ENCODE data around the gene SUPT4H1.
A peak's percentile ranks its signal among the peaks of the same experiment; 100 is the strongest.

The SUPT4H1 gene

GRCh38 chr17:58319173-58320162 lies 32.5 kb downstream of the SUPT4H1 start:
- H3K9ac ChIP-seq (ENCODE audit: low read length) = no peak overlapping the region
- peaks cover 32 to 36% of the 10 kb centered on the region in 2 experiments for H3K27me3 ChIP-seq (ENCODE audit: control insufficient read depth in 1 of 2, insufficient read depth in 1 of 2, low read length in 2 of 2)
- H3K23ac ChIP-seq (ENCODE audit: low read length in 2 of 2) = no peak overlapping the region
- no peak overlapping the region for H3K18ac ChIP-seq (ENCODE audit: low read depth in 1 of 2, low read length in 2 of 2)
- peak overlapping the region in 1 of 2 experiments; percentile 13 for H2BK12ac ChIP-seq (ENCODE audit: low read length in 2 of 2)
- WGBS = 85% methylated on average over 21 of the region's 25 CpGs
- no peak overlapping the region for H2AFZ ChIP-seq (ENCODE audit: low read depth, low read length)
- H2BK120ac ChIP-seq (ENCODE audit: low read depth, low read length) = no peak overlapping the region
- H2BK15ac ChIP-seq (ENCODE audit: low read depth, poor library complexity, severe bottlenecking) = no peak overlapping the region
- H3K14ac ChIP-seq (ENCODE audit: low read length in 2 of 2) = no peak overlapping the region
- H4K91ac ChIP-seq (ENCODE audit: low read length) = no peak overlapping the region
- H3K36me3 ChIP-seq (ENCODE audit: control insufficient read depth in 1 of 2, insufficient read depth in 2 of 2, low read depth in 1 of 2, low read length in 2 of 2) = peaks cover 0 to 4% of the 10 kb centered on the region in 2 experiments
- H3K9me3 ChIP-seq (ENCODE audit: control insufficient read depth, low read length) = no peaks in the 10 kb centered on the region
- no peak for DNase-seq
- H2AK5ac ChIP-seq (ENCODE audit: low read length, severe bottlenecking) = no peak overlapping the region
- H3K27ac ChIP-seq (ENCODE audit: low read length, poor library complexity, severe bottlenecking) = no peak overlapping the region
- H3K4me2 ChIP-seq (ENCODE audit: low read length, poor library complexity, severe bottlenecking) = no peak overlapping the region
- H4K8ac ChIP-seq (ENCODE audit: low read length) = no peak overlapping the region
- peaks cover 8% of the 10 kb centered on the region for H3K4me1 ChIP-seq (ENCODE audit: control insufficient read depth, insufficient read depth, low read depth, low read length)
- no peak overlapping the region for H3K4me3 ChIP-seq (ENCODE audit: insufficient read depth in 1 of 2, low read depth in 1 of 2, low read length in 2 of 2)
- H3K4ac ChIP-seq (ENCODE audit: low read depth in 1 of 2, low read length in 2 of 2) = no peak overlapping the region
- no peak overlapping the region for H2BK5ac ChIP-seq (ENCODE audit: low read depth, low read length, poor library complexity, severe bottlenecking)
- H3K79me1 ChIP-seq (replicated peaks; ENCODE audit: low read length, poor library complexity, severe bottlenecking) = no peaks in the 10 kb centered on the region

GRCh38 chr17:58318627-58319172 lies 33.3 kb downstream of the SUPT4H1 start:
- no peak overlapping the region for H2BK5ac ChIP-seq (ENCODE audit: low read depth, low read length, poor library complexity, severe bottlenecking)
- no peak overlapping the region for H3K18ac ChIP-seq (ENCODE audit: low read depth in 1 of 2, low read length in 2 of 2)
- H3K36me3 ChIP-seq (ENCODE audit: control insufficient read depth in 1 of 2, insufficient read depth in 2 of 2, low read depth in 1 of 2, low read length in 2 of 2) = peaks cover 0 to 4% of the 10 kb centered on the region in 2 experiments
- H3K9me3 ChIP-seq (ENCODE audit: control insufficient read depth, low read length) = no peaks in the 10 kb centered on the region
- no peak overlapping the region for H2AK5ac ChIP-seq (ENCODE audit: low read length, severe bottlenecking)
- 81% methylated on average over 7 of the region's 7 CpGs for WGBS
- no peak overlapping the region for H3K4me2 ChIP-seq (ENCODE audit: low read length, poor library complexity, severe bottlenecking)
- no peak overlapping the region for H3K4me3 ChIP-seq (ENCODE audit: insufficient read depth in 1 of 2, low read depth in 1 of 2, low read length in 2 of 2)
- H2BK120ac ChIP-seq (ENCODE audit: low read depth, low read length) = no peak overlapping the region
- H3K79me1 ChIP-seq (replicated peaks; ENCODE audit: low read length, poor library complexity, severe bottlenecking) = no peaks in the 10 kb centered on the region
- no peak overlapping the region for H3K4ac ChIP-seq (ENCODE audit: low read depth in 1 of 2, low read length in 2 of 2)
- H3K23ac ChIP-seq (ENCODE audit: low read length in 2 of 2) = no peak overlapping the region
- H3K4me1 ChIP-seq (ENCODE audit: control insufficient read depth, insufficient read depth, low read depth, low read length) = peaks cover 4% of the 10 kb centered on the region
- H3K14ac ChIP-seq (ENCODE audit: low read length in 2 of 2) = no peak overlapping the region
- DNase-seq = no peak
- H2BK12ac ChIP-seq (ENCODE audit: low read length in 2 of 2) = no peak overlapping the region
- no peak overlapping the region for H3K27ac ChIP-seq (ENCODE audit: low read length, poor library complexity, severe bottlenecking)
- no peak overlapping the region for H4K8ac ChIP-seq (ENCODE audit: low read length)
- H2BK15ac ChIP-seq (ENCODE audit: low read depth, poor library complexity, severe bottlenecking) = no peak overlapping the region
- no peak overlapping the region for H2AFZ ChIP-seq (ENCODE audit: low read depth, low read length)
- peaks cover 28 to 33% of the 10 kb centered on the region in 2 experiments for H3K27me3 ChIP-seq (ENCODE audit: control insufficient read depth in 1 of 2, insufficient read depth in 1 of 2, low read length in 2 of 2)
- no peak overlapping the region for H3K9ac ChIP-seq (ENCODE audit: low read length)
- H4K91ac ChIP-seq (ENCODE audit: low read length) = no peak overlapping the region

GRCh38 chr17:58318065-58318481 lies 33.9 kb downstream of the SUPT4H1 start:
- Histone ChIP-seq H4K8ac (ENCODE audit: low read length) (no peak overlapping the region), H3K4me3 (ENCODE audit: insufficient read depth in 1 of 2, low read depth in 1 of 2, low read length in 2 of 2) (no peak overlapping the region), H2BK12ac (ENCODE audit: low read length in 2 of 2) (no peak overlapping the region), H3K4ac (ENCODE audit: low read depth in 1 of 2, low read length in 2 of 2) (no peak overlapping the region), H3K79me1 (replicated peaks; ENCODE audit: low read length, poor library complexity, severe bottlenecking) (no peaks in the 10 kb centered on the region), H4K91ac (ENCODE audit: low read length) (no peak overlapping the region), H3K14ac (ENCODE audit: low read length in 2 of 2) (no peak overlapping the region), H2BK5ac (ENCODE audit: low read depth, low read length, poor library complexity, severe bottlenecking) (no peak overlapping the region), H2AFZ (ENCODE audit: low read depth, low read length) (no peak overlapping the region), H2BK120ac (ENCODE audit: low read depth, low read length) (no peak overlapping the region), H3K27me3 (ENCODE audit: control insufficient read depth in 1 of 2, insufficient read depth in 1 of 2, low read length in 2 of 2) (peaks cover 22 to 26% of the 10 kb centered on the region in 2 experiments), H2AK5ac (ENCODE audit: low read length, severe bottlenecking) (no peak overlapping the region), H3K4me1 (ENCODE audit: control insufficient read depth, insufficient read depth, low read depth, low read length) (no peaks in the 10 kb centered on the region), H3K4me2 (ENCODE audit: low read length, poor library complexity, severe bottlenecking) (no peak overlapping the region), H3K36me3 (ENCODE audit: control insufficient read depth in 1 of 2, insufficient read depth in 2 of 2, low read depth in 1 of 2, low read length in 2 of 2) (peaks cover 0 to 3% of the 10 kb centered on the region in 2 experiments), H3K9me3 (ENCODE audit: control insufficient read depth, low read length) (no peaks in the 10 kb centered on the region), H3K23ac (ENCODE audit: low read length in 2 of 2) (no peak overlapping the region), H3K27ac (ENCODE audit: low read length, poor library complexity, severe bottlenecking) (no peak overlapping the region), H3K18ac (ENCODE audit: low read depth in 1 of 2, low read length in 2 of 2) (no peak overlapping the region), H2BK15ac (ENCODE audit: low read depth, poor library complexity, severe bottlenecking) (no peak overlapping the region), H3K9ac (ENCODE audit: low read length) (no peak overlapping the region)
- DNase-seq = no peak
- WGBS = 86% methylated on average over 7 of the region's 9 CpGs

GRCh38 chr17:58317421-58318064 lies 34.5 kb downstream of the SUPT4H1 start:
- DNase-seq = peak; percentile 66
- Histone ChIP-seq H2AFZ (ENCODE audit: low read depth, low read length) (no peak overlapping the region), H3K14ac (ENCODE audit: low read length in 2 of 2) (no peak overlapping the region), H3K27me3 (ENCODE audit: control insufficient read depth in 1 of 2, insufficient read depth in 1 of 2, low read length in 2 of 2) (peaks cover 17 to 21% of the 10 kb centered on the region in 2 experiments), H3K4me3 (ENCODE audit: insufficient read depth in 1 of 2, low read depth in 1 of 2, low read length in 2 of 2) (no peak overlapping the region), H3K9ac (ENCODE audit: low read length) (no peak overlapping the region), H4K91ac (ENCODE audit: low read length) (no peak overlapping the region), H3K4me1 (ENCODE audit: control insufficient read depth, insufficient read depth, low read depth, low read length) (no peaks in the 10 kb centered on the region), H3K23ac (ENCODE audit: low read length in 2 of 2) (no peak overlapping the region), H3K27ac (ENCODE audit: low read length, poor library complexity, severe bottlenecking) (no peak overlapping the region), H3K9me3 (ENCODE audit: control insufficient read depth, low read length) (no peaks in the 10 kb centered on the region), H2BK12ac (ENCODE audit: low read length in 2 of 2) (no peak overlapping the region), H3K18ac (ENCODE audit: low read depth in 1 of 2, low read length in 2 of 2) (no peak overlapping the region), H2BK5ac (ENCODE audit: low read depth, low read length, poor library complexity, severe bottlenecking) (no peak overlapping the region), H3K79me1 (replicated peaks; ENCODE audit: low read length, poor library complexity, severe bottlenecking) (no peaks in the 10 kb centered on the region), H3K4ac (ENCODE audit: low read depth in 1 of 2, low read length in 2 of 2) (no peak overlapping the region), H4K8ac (ENCODE audit: low read length) (no peak overlapping the region), H2AK5ac (ENCODE audit: low read length, severe bottlenecking) (no peak overlapping the region), H3K36me3 (ENCODE audit: control insufficient read depth in 1 of 2, insufficient read depth in 2 of 2, low read depth in 1 of 2, low read length in 2 of 2) (no peaks in the 10 kb centered on the region), H2BK120ac (ENCODE audit: low read depth, low read length) (no peak overlapping the region), H2BK15ac (ENCODE audit: low read depth, poor library complexity, severe bottlenecking) (no peak overlapping the region), H3K4me2 (ENCODE audit: low read length, poor library complexity, severe bottlenecking) (no peak overlapping the region)
- 25% methylated on average over 3 of the region's 5 CpGs for WGBS

Measured in mesenchymal stem cell (in vitro differentiated cells and primary cell).